Mesenteric fat pad (tissue), 1 donor: ENCODE measurements around the gene MYOG. TPM values are rescaled to one million over a fixed set of nuclear protein-coding genes. Genes with fewer than 3 reads are reported as not detected.

Source experiments
- DNase-seq: peaks from one replicate; pipeline ENCODE4 v3.0.0-alpha.2; 2020; ENCODE audit warnings: low spot score
- total RNA-seq: library from RNA; stranded (reverse); fragmentation: NEBNext Ultra II Directional; extraction: Animal tissue kit (Norgen Biotek cat#: 25700); gene quantifications from one replicate; pipeline ENCODE4 v1.2.1, GENCODE V29; 2021
- donor health status: DM: yes; HTN: yes; CAD: no.

MYOG gene
- total RNA-seq, 1 donor from 2014 or later: not detected

- DNase-seq: no peak
Measured at GRCh38 chr1:203072911-203073310, 12.9 kb downstream of the MYOG start.

- DNase-seq: no peak
Measured at GRCh38 chr1:203072002-203072602, 13.7 kb downstream of the MYOG start.

- DNase-seq: no peak
Measured at GRCh38 chr1:203069030-203069747, 16.6 kb downstream of the MYOG start.

GRCh38 chr1:203066965-203067364 is 18.8 kb downstream of the MYOG start:
- DNase-seq: no peak

- no peak for DNase-seq
Measured at GRCh38 chr1:203065986-203066385, 19.8 kb downstream of the MYOG start.

GRCh38 chr1:203065191-203065590 is 20.6 kb downstream of the MYOG start:
- no peak for DNase-seq

GRCh38 chr1:203063287-203063686 is 22.5 kb downstream of the MYOG start:
- DNase-seq: no peak

GRCh38 chr1:203060115-203060514 is 25.7 kb downstream of the MYOG start:
- DNase-seq: no peak

GRCh38 chr1:203059485-203059884 is 26.3 kb downstream of the MYOG start:
- no peak for DNase-seq

- no peak for DNase-seq
Measured at GRCh38 chr1:203058676-203058935, 27.2 kb downstream of the MYOG start.

- no peak for DNase-seq
Measured at GRCh38 chr1:203057911-203058675, 27.7 kb downstream of the MYOG start.

GRCh38 chr1:203056516-203056915 is 29.3 kb downstream of the MYOG start:
- no peak for DNase-seq

- DNase-seq: no peak
Measured at GRCh38 chr1:203056012-203056411, 29.8 kb downstream of the MYOG start.

GRCh38 chr1:203055161-203055799 is 30.5 kb downstream of the MYOG start:
- no peak for DNase-seq

GRCh38 chr1:203054642-203055041 is 31.2 kb downstream of the MYOG start:
- DNase-seq: no peak

- no peak for DNase-seq
Measured at GRCh38 chr1:203054184-203054583, 31.6 kb downstream of the MYOG start.

GRCh38 chr1:203052601-203053000 is 33.2 kb downstream of the MYOG start:
- DNase-seq: no peak

GRCh38 chr1:203051841-203052324 is 33.9 kb downstream of the MYOG start:
- no peak for DNase-seq

- no peak for DNase-seq
Measured at GRCh38 chr1:203050826-203051225, 35.0 kb downstream of the MYOG start.

- DNase-seq: no peak
Measured at GRCh38 chr1:203049576-203050180, 36.1 kb downstream of the MYOG start.

GRCh38 chr1:203049077-203049476 is 36.7 kb downstream of the MYOG start:
- no peak for DNase-seq
